Stimulated activated CD8-positive, alpha-beta memory T cell treated with anti-CD3 and anti-CD28 coated beads, Interleukin-7, amount 100 ng/mL, for 4 hours (primary cell): ENCODE data around the gene MED27.

ENCODE experiments used
- DNase-seq, 2 donors: peaks; one replicate each; pipeline ENCODE4 v3.0.0-alpha.2; 2020; ENCODE audit warnings: low read depth in 2 of 2

Gene MED27

GRCh38 chr9:131812116-131812790 is 267.4 kb downstream of the MED27 start:
- DNase-seq: no peak

GRCh38 chr9:131811405-131811804 is 268.3 kb downstream of the MED27 start:
- no peak for DNase-seq

DNA sequence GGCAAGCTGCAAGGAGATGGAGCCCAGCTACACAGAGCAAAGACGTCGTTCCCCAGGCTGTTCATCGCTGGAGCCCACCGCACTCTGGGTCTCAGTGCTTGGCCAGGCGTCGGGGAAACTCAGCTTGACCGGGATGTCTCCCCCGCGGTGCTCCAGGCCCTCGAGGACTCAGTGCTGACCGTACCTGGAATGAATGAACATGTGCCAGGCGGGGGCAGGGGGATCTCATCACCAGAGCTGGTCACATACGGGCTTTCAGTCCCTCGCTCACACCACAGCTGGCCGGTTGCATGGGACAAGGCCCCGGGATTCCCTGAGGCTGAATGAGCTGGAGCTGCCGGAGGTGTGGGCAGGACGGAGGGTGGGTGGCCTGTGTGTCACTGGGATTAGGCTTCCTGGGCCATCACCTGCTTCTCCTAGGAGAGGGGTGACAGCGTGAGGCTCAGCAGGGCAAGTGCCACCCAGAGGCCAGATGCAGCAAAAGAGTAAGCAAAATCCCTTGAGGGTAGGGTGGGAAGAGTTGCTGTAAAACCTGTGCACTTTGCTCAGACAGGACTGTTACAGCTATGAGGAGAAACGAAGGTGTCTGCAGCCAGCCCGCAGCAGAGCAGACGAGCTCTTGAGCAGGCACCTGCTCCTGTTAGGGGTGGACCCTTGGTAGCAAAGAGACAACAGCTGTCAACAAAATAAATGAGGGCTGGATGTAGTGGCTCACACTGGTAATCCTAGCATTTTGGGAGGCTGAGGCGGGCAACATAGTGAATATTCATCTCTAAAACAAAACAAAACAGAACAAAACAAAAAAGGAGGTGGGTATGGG is 269.1 kb downstream of the MED27 start:
- DNase-seq: no peak
